Adrenal gland (tissue), 12 donors: ENCODE results near the gene SLC24A4. TPM values are rescaled to one million over a fixed set of nuclear protein-coding genes. Genes with fewer than 3 reads are reported as not detected.

Experiments used
- DNase-seq, 7 donors: peaks; one replicate each; pipeline ENCODE4 v3.0.0-alpha.2; 2019 to 2020
- H3K27ac ChIP-seq, 5 donors: fragments of 200-600 bp; sonication (generic) in 4 of 5; 1 replicate in 3 of 5; 2 replicates in 2 of 5; pipeline versions ENCODE4 v1.5.1 to v1.8.0; 2016 to 2020; ENCODE audit warnings: mild to moderate bottlenecking in 1 of 5
- H3K27me3 ChIP-seq: fragments of 200-600 bp; 2 replicates; pipeline ENCODE4 v1.8.0; 2021
- H3K36me3 ChIP-seq, 2 donors: fragments of 200-600 bp; replicated peaks in 1 of 2; 1 replicate in 1 of 2; 2 replicates in 1 of 2; pipeline versions ENCODE4 v1.5.1 to v1.8.0; 2018 to 2022
- H3K4me1 ChIP-seq, 2 donors: fragments of 200-600 bp; replicated peaks in 1 of 2; 1 replicate in 1 of 2; 2 replicates in 1 of 2; pipeline versions ENCODE4 v1.5.1 to v1.8.0; 2018 to 2021
- H3K4me3 ChIP-seq, 4 donors: fragments of 200-600 bp; sonication (generic) in 3 of 4; one replicate each; pipeline ENCODE4 v1.5.1; 2016 to 2018
- H3K9me3 ChIP-seq, 3 donors: fragments of 200-600 bp; sonication (generic) in 1 of 3; replicated peaks in 1 of 3; 1 replicate in 2 of 3; 2 replicates in 1 of 3; pipeline versions ENCODE4 v1.5.1 to v1.8.0; 2016 to 2021
- POLR2A ChIP-seq, 2 donors: fragments of 450-650 bp; IDR thresholded peaks; one replicate each; pipeline ENCODE4 v1.6.1; 2017; ENCODE audit warnings: antibody characterized with exemption in 2 of 2, mild to moderate bottlenecking in 2 of 2, moderate library complexity in 1 of 2
- WGBS, 4 donors: extraction: QIAGEN DNeasy Blood & Tissue Kit in 2 of 4; methylation state at CpG; one replicate each; pipeline versions ENCODE4 v1.1.5 to v1.1.7; 2013 to 2017; 5-methylcytosine and 5-hydroxymethylcytosine counted together
- intact Hi-C, 2 donors: fragments of 100-400 bp; cut with DNase I; formaldehyde crosslinking; loops; one replicate each; pipeline versions ENCODE4 v1.14.1 to v1.15.0; 2022 to 2023
- polyA plus RNA-seq, 3 donors: library from polyadenylated mRNA; stranded (reverse); fragments of 200-250 nt in 2 of 3; fragments of 350-450 nt in 1 of 3; fragmentation: Illumina TruSeq in 1 of 3; extraction: RNeasy Lipid Tissue Mini Kit (QIAGEN cat#74804) in 1 of 3; gene quantifications; one replicate each; pipeline ENCODE4 v1.2.3, GENCODE V29; 2013 to 2014
- total RNA-seq, 9 donors: library from RNA; depleted of rRNA in 4 of 9; stranded (reverse); fragments of >200 nt in 4 of 9; fragments of 120-200 nt in 1 of 9; fragmentation: NEBNext Ultra II Directional in 1 of 9; extraction: Animal tissue kit (Norgen Biotek cat#: 25700) in 1 of 9; gene quantifications; one replicate each; pipeline versions ENCODE4 v1.1.0 to v1.2.4, GENCODE V29; 2013 to 2023
- TF ChIP-seq, protein P1 (sequence below), 6 experiments: fragments of 450-650 bp in 4 of 6; fragments of 200-600 bp in 2 of 6; sonication (generic) in 1 of 6; IDR thresholded peaks; 1 replicate in 5 of 6; 2 replicates in 1 of 6; pipeline versions ENCODE4 v1.5.1 to v1.8.0; 2016 to 2021; ENCODE audit warnings: antibody characterized with exemption in 6 of 6, mild to moderate bottlenecking in 2 of 6, moderate library complexity in 1 of 6
- donor health status: healthy with polysubstance abuse.
- donor health status: Bipolar disorder and iron deficiency.
- donor health status: DM: yes; HTN: yes; CAD: no.
- donor health status: DM: no; HTN: no; CAD: no.
- donor health status: DM: no; HTN: no; CAD: no.
- donor health status: DM: yes; HTN: yes; CAD: no.

Gene SLC24A4
- total and polyA plus RNA-seq, 12 donors, result 0.09 to 1.9 (median 0.52) TPM

DNA sequence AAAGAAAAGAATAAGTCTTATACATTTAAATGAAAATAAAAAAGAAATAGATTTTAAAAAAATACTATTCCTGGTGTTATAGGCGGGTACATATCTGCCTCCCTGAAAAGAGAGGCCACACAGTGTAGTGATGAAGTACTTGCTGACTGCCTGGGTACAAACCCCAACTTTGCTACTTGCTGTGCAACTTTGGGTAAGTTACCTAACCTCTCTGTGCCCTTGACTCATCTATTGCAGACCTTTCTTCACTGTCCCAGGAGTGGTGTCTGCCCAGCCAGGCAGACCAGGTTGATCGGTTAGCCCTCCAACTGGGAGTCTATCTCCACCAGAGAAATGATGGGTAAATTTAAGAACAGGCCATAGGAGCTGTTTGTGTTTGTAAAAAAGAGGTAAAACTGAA lies 82.0 kb downstream of the SLC24A4 start:
- Histone ChIP-seq H3K9me3 (no peaks in the 10 kb centered on the region), H3K4me3 (no peak overlapping the region), H3K4me1 (peaks cover 0 to 4% of the 10 kb centered on the region in 2 donors), H3K27ac (no peak overlapping the region), H3K36me3 (no peaks in the 10 kb centered on the region), H3K27me3 (no peaks in the 10 kb centered on the region)
- intact Hi-C loops, result no loop called here
- 87 to 96% (median 90%) methylated on average over 2 of the region's 2 CpGs for WGBS, 4 donors
- TF ChIP-seq, protein P1, sequence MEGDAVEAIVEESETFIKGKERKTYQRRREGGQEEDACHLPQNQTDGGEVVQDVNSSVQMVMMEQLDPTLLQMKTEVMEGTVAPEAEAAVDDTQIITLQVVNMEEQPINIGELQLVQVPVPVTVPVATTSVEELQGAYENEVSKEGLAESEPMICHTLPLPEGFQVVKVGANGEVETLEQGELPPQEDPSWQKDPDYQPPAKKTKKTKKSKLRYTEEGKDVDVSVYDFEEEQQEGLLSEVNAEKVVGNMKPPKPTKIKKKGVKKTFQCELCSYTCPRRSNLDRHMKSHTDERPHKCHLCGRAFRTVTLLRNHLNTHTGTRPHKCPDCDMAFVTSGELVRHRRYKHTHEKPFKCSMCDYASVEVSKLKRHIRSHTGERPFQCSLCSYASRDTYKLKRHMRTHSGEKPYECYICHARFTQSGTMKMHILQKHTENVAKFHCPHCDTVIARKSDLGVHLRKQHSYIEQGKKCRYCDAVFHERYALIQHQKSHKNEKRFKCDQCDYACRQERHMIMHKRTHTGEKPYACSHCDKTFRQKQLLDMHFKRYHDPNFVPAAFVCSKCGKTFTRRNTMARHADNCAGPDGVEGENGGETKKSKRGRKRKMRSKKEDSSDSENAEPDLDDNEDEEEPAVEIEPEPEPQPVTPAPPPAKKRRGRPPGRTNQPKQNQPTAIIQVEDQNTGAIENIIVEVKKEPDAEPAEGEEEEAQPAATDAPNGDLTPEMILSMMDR (IDR thresholded peaks at IDR 0.05), result no peak
- no peak for TF ChIP-seq POLR2A (IDR thresholded peaks at IDR 0.05)
- DNase-seq, result no peak

DNA sequence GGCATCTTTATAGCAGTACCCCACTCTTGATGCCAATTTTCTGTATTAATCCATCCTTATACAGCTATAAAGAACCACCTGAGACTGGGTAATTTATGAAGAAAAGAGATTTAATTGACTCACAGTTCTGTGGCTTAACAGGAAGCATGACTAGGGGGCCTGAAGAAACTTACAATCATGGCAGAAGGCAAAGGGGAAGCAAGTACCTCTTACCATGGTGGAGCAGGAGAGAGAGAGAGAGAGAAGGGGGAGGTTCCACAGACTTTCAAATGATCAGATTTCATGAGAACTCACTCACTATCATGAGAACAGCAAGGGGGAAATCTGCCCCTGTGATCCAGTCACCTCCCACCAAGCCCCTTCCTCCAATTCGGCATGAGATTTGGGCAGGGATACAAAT lies 84.4 kb downstream of the SLC24A4 start:
- intact Hi-C loops, result no loop called here
- 74 to 94% (median 85%) methylated on average over 1 of the region's 1 CpG for WGBS, 4 donors

DNA sequence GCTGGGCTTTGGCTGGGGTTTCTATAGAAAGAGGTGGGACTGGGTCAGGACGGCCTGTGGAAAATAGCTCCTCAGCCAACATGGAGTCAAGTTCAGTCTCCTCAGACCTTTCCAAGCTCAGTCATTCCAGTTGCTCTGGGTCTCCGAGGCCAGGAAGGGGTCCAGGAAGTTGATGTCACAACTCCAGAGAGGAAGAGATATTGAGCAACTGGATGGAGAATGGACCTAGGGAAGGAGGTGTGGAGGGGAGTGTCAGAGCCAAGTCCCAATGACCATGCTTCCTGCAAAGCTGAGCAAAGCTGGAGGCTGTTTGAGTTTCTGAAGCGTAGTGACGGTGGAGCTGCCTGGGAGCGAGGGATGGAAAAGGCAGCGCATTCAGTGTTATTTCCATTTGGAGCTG lies 86.1 kb downstream of the SLC24A4 start:
- intact Hi-C loops, result no loop called here
- Histone ChIP-seq H3K27ac (no peak overlapping the region), H3K4me3 (no peak overlapping the region)

More for the DNA sequence above, 84.4 kb downstream of the SLC24A4 start:
- Histone ChIP-seq H3K4me3 (no peak overlapping the region), H3K27ac (no peak overlapping the region), H3K36me3 (no peaks in the 10 kb centered on the region), H3K4me1 (peaks cover 0 to 4% of the 10 kb centered on the region in 2 donors), H3K9me3 (no peaks in the 10 kb centered on the region), H3K27me3 (no peaks in the 10 kb centered on the region)
- TF ChIP-seq, protein P1 (IDR thresholded peaks at IDR 0.05), result no peak
- no peak for TF ChIP-seq POLR2A (IDR thresholded peaks at IDR 0.05)
- DNase-seq, result peak in 1 of 7 donors; percentile 7

DNA sequence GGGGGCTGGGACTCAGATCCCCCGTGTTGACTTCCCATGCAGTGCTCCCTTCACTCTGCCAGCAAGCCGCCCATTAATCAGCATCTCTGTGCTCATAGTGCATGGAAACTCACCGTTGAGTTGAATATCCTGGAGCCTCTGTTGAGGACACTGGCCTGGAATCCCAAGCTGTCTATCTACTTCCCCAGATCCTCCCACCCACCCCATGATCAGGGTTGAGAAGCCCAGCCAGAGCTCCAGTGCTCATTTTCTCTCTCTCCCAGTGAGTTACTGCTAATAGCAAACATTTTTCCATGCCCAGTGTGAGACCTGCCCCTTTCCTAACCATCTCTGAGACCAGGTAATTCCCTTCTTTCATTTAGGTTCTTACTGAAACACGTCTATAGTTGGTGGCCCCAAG lies 88.2 kb downstream of the SLC24A4 start:
- TF ChIP-seq, protein P1 (IDR thresholded peaks at IDR 0.05), result no peak
- TF ChIP-seq POLR2A (IDR thresholded peaks at IDR 0.05), result no peak
- WGBS, 4 donors, result 62 to 65% (median 64%) methylated on average over 3 to 4 of the region's 4 CpGs
- DNase-seq, result no peak

More for the DNA sequence above, 86.1 kb downstream of the SLC24A4 start:
- peak in 1 of 7 donors; percentile 16 for DNase-seq
- Histone ChIP-seq H3K27me3 (no peaks in the 10 kb centered on the region), H3K9me3 (no peaks in the 10 kb centered on the region), H3K36me3 (no peaks in the 10 kb centered on the region), H3K4me1 (peaks cover 0 to 4% of the 10 kb centered on the region in 2 donors)
- TF ChIP-seq POLR2A (IDR thresholded peaks at IDR 0.05), result no peak
- TF ChIP-seq, protein P1 (IDR thresholded peaks at IDR 0.05), result no peak
- WGBS, 4 donors, result 70 to 82% (median 75%) methylated on average over 6 of the region's 6 CpGs

More for the DNA sequence above, 88.2 kb downstream of the SLC24A4 start:
- intact Hi-C loops, result no loop called here
- peaks cover 0 to 4% of the 10 kb centered on the region in 2 donors for H3K4me1 ChIP-seq
- no peak overlapping the region for H3K4me3 ChIP-seq
- H3K9me3 ChIP-seq, result no peaks in the 10 kb centered on the region
- H3K36me3 ChIP-seq, result no peaks in the 10 kb centered on the region
- H3K27ac ChIP-seq, result no peak overlapping the region
- H3K27me3 ChIP-seq, result no peaks in the 10 kb centered on the region
